GM12872 (cell line): ENCODE measurements around the gene TRIB2.

ENCODE experiments used
- CTCF ChIP-seq: IDR thresholded peaks from 3 replicates; pipeline ENCODE4 v1.5.1; 2011; ENCODE audit warnings: low read depth, mild to moderate bottlenecking, low read length, moderate library complexity; ENCODE audit not compliant: insufficient read depth

Gene TRIB2

DNA sequence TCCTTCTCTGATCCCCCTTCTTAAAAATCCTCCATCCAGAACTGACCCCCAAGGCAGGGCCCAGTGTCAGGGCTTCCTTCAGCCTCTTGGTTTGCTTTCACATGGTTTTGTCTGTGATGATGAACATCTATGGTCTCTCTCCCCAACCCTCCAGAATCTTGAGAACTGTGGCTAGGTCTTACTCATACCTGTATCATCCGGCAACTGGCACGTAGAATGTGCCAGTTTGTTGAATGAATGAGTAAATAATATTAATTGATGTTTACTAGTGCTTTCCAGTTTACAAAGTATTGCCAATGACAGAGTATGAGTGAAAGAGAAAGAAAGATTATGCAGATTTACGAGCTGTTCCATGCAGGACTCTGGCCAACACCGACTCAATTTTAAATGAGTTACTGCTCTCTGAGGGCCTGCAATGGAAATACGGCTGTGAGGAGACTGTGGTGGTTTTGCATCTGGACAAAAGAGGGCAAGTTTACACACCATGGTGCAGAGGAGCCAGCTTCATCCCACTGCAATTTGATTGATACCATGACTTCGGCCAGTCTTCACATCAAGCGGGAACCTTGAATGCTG, 29.9 kb upstream of the TRIB2 start:
- no peak for TF ChIP-seq CTCF

- TF ChIP-seq CTCF: no peak
Observed at GRCh38 chr2:12688091-12688490, 28.6 kb upstream of the TRIB2 start.

GRCh38 chr2:12688893-12689292, 27.8 kb upstream of the TRIB2 start:
- no peak for TF ChIP-seq CTCF

DNA sequence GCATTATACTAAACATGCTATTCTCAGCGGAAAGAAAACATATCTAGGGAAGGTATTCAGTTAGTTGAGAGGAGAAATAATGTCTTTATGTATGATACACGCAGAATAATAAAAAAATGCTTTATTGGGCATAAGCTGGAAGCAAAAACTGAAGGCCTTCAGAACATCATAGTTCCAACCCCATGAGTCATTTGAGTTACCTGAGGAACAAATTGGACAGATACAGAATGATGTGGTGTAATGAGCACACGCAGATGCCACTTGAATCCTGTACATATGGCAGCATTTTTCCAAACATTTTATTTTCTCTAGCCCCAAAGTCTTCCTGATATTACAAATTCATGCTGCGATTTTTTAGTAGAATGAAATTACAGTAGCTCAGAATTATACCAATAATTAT, 23.2 kb upstream of the TRIB2 start:
- TF ChIP-seq CTCF: no peak

- TF ChIP-seq CTCF: no peak
Observed at GRCh38 chr2:12694990-12695774, 21.6 kb upstream of the TRIB2 start.

DNA sequence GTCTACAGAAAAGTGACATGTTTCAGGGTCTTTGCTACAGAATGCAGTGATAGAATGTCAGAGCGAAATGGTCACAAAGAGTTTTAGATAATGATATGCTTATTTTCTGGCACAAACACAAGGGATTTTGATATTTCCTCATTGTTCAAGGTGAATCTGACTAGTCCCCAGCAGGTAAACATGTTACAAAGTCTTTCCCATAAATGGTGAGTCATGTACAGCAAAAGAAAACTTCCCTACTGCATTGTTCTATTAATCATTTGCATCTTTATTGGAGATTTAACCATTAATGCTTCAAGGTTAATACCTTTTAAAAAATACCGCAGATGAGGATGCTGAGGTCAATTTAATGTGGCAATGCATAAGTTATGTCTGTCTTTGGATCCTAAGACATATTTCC, 19.1 kb upstream of the TRIB2 start:
- TF ChIP-seq CTCF: no peak

- TF ChIP-seq CTCF: no peak
Observed at GRCh38 chr2:12700989-12701388, 15.7 kb upstream of the TRIB2 start.
